Measurements from ENCODE around the gene SPINT1.

The SPINT1 gene, protein sequence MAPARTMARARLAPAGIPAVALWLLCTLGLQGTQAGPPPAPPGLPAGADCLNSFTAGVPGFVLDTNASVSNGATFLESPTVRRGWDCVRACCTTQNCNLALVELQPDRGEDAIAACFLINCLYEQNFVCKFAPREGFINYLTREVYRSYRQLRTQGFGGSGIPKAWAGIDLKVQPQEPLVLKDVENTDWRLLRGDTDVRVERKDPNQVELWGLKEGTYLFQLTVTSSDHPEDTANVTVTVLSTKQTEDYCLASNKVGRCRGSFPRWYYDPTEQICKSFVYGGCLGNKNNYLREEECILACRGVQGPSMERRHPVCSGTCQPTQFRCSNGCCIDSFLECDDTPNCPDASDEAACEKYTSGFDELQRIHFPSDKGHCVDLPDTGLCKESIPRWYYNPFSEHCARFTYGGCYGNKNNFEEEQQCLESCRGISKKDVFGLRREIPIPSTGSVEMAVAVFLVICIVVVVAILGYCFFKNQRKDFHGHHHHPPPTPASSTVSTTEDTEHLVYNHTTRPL

DNA sequence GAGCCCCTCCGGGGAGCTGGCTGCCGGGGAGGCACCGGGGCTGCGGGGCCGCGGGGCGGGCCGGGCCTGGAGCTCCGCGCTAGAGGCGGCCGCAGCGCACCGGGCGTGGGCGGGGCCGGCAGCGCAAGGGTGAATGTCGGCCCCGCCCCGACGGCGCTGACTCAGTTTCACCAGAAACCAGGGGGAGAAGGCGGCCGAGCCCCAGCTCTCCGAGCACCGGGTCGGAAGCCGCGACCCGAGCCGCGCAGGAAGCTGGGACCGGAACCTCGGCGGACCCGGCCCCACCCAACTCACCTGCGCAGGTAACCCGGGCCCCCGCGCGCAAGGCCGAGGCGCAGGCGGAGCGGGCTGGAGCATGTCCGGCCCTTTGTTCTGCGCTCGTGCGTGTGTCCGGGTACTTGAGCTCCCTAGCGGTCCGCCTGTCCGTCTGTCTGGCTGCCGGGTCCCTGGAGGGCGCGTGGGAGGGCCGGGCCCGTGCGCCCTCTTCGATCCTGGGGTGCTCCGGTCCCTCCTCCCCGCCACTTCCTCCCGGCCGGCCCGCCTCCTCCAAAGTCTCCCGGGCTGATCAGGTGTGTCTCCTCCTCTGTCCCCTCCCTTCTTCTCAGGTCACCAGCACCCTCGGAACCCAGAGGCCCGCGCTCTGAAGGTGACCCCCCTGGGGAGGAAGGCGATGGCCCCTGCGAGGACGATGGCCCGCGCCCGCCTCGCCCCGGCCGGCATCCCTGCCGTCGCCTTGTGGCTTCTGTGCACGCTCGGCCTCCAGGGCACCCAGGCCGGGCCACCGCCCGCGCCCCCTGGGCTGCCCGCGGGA, at the start of gene SPINT1:
Gene SPINT1, plus strand, starts transcription at position 164 of the 811 bp plus-strand sequence. Its CDS starts 507 bp downstream, at position 671.
- peak; percentile 33 for DNase-seq (ENCODE audit: low read depth)

DNA sequence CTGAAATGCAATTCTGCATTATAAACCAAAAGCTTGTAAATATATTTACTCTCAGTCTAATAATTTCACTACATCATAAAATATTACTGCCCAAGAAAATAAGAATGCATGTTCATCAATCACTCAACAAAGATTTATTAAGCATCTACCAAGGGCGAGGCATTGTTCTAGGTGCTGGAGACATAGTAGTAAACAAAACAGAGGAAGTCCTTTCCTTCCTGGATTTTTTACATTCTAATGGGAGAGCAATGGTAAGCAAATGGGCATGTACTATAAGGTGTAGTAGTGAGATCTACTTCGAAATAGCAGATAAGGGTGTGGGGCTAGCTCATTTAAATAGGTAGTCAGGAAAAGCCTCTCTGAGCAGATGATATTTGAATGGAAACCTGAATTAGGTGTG, 47.8 kb upstream of the SPINT1 start:
- DNase-seq (ENCODE audit: low read depth): no peak

DNA sequence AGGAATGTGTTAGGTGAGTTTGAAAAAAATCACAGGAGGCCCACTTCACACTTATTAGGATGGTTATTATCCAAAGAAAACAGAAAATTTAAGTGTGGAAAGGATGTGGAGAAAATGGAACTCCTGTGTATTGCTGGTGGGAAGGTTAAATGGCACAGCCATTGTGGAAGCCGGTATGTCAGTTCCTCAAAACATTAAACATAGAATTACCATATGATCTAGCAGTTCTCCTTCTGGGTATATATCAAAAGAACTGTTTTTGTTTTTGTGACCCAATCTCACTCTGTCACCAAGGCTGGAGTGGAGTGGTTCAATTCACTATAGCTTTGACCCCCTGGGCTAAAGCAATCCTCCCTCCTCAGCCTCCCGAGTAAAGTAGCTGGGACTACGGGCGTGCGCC, 47.3 kb upstream of the SPINT1 start:
- no peak for DNase-seq (ENCODE audit: low read depth)

DNA sequence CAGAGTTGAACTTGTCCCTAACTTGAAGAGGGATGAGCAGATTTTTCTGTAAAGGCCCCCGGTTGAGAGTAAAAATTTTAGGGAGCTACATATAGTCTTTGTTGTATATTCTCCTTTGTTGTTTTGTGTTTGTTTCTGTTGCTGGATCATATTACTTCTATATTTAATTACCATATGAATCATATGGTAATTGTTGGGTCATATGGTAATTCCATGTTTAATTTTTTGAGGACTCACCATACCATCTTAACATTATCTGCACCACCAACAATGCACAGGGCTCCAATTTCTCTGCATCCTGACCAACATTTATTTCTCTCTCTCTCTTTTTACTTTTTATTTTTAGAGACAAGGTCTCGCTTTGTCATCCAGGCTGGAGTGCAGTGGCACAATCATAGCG, 44.3 kb upstream of the SPINT1 start:
- no peak for DNase-seq (ENCODE audit: low read depth)

DNA sequence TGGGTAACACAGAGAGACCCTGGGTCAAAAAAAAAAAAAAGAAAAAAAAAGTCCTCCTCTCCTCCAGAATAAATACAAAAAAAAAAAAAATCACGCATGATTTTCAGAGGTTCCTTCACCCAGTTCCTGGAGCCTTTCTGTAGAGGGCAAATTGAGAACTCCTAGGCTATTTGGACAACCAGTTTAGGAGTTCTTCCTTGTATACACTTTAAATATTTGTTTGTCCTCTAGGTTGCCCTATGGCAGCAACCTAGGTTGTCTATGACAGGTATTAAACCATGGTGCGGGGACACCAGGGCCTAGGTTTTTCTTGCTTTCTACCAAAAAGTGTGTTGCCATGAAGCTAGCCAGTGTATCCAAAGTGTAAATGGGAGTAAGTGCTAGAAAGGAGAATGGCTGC, 40.8 kb upstream of the SPINT1 start:
- DNase-seq (ENCODE audit: low read depth): no peak

DNA sequence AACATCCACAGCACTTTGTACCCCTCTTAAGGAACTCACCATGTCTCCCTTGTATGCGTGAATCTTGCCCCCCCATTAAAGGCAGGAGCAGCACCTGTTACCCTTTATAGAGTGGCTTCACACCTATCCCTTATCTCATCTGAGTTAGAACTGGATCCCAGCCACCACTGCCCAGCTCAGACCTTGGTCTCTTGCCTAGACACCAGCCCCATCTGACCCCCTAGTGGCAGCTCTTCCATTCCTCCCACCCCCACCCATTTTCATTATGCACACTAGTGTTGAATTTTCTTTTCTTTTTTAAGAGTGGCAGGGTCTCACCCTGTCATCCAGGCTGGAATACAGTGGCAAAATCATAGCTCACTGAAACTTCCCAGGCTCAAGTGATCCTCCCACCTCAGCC, 40.2 kb upstream of the SPINT1 start:
- no peak for DNase-seq (ENCODE audit: low read depth)

DNA sequence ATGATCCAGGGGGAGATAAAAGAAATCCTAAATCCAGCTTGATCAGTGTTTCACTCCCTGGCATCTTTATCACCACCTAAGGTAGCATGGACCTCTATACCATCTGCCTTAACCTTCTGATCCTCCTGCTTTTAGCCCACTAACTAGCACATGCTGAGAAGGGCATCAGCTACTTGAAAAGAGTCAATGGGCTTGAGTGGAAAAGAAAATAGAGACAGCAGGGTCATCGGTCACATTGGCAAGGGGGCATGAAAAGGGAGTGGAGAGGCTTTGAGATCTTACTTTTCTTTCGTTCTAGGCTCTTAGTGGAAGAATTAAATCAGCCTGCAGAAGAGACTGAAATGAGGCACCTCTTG, 37.2 kb upstream of the SPINT1 start:
- no peak for DNase-seq (ENCODE audit: low read depth)

DNA sequence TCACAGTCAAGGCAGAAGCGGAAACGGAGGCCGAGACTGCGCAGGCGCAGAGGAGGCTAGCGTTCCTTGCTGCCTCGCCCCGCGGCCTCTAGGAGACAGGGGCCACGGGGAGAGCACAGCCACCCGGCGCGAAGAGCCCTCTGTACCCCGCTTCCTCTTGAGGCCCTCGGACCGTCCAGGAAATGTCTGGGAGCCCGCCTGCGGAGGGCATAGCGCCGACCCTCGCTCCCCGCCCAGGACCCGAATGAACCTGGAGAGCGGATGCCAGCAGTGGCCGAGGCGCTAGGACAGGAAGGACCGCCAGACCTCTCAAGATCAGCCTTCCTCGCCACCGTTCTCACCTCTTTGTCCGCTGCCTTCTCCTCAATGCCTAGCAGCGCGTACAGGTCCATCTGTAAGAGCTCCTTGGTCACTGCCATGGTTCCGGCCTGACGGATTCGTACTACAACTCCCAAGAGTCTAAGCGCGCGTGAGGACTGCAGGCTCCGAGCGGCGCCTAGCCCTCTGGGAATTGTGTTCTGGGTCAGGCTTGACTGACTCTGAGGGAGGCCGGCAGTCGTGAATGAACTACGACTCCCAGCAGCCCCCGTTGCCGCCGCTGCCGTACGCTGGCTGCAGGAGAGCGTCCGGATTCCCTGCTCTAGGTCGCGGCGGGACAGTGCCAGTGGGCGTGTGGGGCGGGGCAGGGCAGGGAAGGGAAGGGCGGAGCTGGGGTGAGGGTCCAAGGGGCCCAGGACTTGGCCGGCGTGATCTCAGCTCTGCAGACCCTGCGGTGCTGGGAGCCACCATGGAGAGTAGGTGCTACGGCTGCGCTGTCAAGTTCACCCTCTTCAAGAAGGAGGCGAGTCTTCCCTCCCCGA, 36.6 kb upstream of the SPINT1 start, which contains the start of the genes DNAJC17 and ZFYVE19:
Gene DNAJC17, minus strand, starts transcription at position 446 of the 860 bp plus-strand sequence. Its CDS starts 27 bp downstream, at position 419.
Gene ZFYVE19, plus strand, starts transcription at position 62 of the 860 bp plus-strand sequence. Its CDS starts 501 bp downstream, at position 563.
- DNase-seq (ENCODE audit: low read depth): peak; percentile 94

DNA sequence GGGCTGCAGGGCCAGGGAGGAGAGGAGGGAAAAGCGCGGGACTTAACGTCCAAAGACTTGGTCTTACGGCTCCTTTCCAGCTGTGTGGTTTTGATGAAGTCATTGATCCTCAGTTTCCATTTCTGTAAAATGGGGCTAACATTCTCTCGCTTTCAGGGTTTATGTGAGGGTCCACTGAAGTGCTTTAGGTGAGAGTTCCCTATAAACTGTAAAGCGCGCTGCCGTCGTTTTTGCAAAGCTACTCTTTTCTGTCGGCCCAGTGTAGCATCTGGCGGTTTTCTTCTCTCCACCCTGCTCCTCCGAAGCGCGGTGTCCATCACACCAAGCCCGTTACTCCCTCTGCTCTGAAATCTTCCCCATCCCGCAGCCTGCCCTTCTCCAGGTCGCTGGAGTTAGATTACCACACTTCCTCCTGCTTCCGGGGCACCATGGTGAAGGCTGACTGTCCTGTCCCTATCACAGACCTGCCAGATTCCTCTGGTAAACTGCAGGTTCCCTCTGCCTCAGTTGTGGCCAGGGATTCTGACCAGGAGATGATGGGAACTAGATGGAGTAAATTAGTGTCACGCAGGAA, 35.9 kb upstream of the SPINT1 start:
- no peak for DNase-seq (ENCODE audit: low read depth)

DNA sequence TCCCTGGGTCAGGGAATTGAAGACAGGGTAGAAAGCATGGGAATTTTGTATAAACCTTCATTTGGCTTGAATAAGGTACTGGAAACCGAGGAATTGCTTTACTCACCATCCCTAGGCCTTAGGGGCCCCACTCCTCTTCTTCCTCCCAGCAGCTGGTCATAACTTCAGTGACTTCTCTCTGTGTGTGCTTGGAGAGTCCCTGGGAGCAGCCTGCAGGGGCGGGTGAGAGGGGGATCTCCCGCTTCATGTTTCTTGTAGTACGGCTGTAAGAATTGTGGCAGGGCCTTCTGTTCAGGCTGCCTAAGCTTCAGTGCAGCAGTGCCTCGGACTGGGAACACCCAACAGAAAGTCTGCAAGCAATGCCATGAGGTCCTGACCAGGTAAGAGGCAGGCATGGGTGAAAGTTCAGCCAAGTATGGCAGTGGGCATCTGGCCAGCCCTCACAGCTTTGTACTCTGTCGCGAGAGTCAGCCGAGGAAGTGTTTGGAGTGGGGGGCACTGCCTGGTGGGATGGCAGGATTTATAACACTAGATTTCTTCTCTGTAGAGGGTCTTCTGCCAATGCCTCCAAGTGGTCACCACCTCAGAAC, 34.9 kb upstream of the SPINT1 start:
- no peak for DNase-seq (ENCODE audit: low read depth)

DNA sequence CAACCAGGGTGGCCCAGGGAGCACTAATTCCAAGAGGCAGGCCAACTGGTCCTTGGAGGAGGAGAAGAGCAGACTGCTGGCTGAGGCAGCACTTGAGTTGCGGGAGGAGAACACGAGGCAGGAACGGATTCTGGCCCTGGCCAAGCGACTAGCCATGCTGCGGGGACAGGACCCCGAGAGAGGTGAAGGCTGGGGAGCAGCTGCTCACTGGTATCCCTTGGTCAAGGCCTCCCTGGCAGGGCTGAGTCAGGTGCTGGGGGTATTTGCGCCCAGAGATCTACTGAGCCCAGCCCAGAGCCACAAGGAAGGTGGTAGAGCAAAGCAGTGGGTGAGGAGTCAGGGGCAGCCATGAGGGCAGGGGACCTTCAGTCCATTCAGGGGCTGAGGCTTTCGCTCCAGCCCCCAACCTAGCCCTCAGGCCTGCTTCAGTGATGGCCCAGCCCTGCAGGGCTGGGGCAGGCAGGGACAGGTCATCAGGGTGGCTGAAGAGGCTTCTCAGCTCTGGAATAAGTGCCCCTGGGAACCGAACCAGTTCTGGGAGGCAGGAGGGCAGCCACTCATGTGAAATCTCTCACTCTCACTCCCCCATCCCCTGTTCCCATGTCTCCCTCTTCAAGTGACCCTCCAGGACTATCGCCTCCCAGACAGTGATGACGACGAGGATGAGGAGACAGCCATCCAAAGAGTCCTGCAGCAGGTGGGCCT, 31.0 kb upstream of the SPINT1 start:
- DNase-seq (ENCODE audit: low read depth): no peak

DNA sequence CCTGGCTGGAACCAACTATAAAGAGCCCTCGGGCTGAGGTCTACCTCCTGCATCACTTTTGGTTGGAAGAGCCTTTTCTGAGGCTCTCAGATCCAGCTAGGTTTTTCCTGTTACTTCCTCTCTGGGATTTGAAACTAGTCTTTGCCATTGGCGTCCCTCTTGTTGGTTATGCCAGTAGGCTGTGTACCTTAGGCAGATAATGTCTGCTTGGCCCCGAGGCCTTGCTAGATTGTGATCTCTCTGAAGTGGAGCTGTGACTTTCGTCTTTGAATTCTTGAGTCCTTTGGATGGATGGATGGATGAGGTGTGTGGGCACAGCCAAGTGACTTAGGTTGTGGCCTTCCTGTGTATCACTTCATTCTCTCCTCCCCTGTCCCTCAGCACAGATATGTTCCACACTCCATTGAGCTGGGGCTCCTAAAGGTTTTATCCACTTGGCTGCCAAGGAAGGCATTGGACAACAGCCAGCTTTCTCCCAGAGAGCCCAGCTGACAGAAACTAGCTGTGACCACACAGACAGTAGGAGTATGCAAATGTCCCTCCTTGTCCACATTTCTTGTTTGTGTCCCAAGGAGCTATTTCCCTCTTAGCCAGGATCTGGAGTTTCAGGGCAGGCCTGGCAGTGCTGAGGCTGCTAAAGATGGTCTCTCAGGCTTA, 28.7 kb upstream of the SPINT1 start:
- DNase-seq (ENCODE audit: low read depth): no peak

DNA sequence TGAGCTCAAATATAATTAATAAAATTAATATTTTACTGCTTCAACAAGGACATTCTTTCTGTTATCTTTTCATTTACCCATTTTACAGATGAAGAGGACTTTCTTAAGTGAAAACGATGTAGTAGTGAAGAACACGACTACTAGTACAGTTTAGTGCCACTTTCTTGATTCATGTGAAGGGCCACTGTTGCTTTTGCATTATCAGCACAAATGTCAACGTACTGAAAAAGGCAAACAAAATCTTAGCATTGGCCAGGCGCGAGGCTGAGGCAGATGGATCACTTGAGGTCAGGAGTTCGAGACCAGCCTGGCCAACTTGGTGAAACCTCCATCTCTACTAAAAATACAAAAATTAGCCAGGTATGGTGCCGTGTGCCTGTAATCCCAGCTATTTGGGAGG, 24.8 kb upstream of the SPINT1 start:
- DNase-seq (ENCODE audit: low read depth): no peak

DNA sequence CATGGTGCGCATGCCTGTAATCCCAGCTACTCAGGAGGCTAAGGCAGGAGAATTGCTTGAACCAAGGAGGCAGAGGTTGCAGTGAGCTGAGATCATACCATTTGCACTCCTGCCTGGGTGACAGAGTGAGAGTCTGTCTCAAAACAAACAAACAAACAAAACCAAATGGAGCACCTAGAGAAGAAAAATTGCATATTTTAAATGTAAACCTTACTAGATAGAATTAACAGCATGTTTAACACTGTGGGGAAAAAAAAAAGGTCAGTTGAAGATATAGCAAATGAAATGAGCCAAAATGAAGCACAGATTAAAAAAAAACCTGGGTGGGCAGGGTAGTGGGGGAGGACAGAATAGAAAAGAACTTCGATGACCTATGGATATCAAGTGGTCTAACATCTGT, 22.7 kb upstream of the SPINT1 start:
- DNase-seq (ENCODE audit: low read depth): no peak

DNA sequence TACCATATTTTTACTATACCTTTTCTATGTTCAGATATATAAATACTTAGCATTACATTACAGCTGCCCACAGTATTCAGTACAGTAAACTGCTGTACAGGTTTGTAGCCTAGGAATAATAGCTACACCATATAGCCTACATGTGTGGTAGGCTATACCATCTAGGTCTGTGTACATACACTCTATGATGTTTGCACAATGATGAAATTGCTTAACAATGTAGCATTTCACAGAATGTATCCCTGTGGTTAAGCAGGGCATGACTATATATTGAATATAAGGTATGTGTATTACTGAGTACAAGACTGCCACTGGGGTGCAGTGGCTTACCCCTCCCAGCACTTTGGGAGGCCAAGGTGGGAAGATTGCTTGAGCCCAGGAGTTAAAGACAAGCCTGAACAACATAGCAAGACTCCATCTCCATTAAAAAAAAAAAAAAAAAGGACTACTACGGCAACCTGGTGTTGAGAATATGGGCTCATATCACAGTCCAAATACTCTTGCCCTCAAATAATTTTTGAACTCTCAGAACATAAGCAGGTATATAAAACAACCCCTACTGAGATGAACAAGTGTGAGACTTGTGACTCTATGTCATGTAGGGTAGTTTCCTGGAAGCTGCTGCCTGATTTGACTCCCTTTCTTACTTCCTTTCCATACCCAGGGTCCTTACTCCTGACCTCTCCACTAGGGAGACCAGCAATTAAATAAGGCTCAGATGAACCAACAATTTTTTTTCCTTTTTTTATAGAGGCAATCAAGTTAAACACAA, 20.1 kb upstream of the SPINT1 start:
- DNase-seq (ENCODE audit: low read depth): no peak

DNA sequence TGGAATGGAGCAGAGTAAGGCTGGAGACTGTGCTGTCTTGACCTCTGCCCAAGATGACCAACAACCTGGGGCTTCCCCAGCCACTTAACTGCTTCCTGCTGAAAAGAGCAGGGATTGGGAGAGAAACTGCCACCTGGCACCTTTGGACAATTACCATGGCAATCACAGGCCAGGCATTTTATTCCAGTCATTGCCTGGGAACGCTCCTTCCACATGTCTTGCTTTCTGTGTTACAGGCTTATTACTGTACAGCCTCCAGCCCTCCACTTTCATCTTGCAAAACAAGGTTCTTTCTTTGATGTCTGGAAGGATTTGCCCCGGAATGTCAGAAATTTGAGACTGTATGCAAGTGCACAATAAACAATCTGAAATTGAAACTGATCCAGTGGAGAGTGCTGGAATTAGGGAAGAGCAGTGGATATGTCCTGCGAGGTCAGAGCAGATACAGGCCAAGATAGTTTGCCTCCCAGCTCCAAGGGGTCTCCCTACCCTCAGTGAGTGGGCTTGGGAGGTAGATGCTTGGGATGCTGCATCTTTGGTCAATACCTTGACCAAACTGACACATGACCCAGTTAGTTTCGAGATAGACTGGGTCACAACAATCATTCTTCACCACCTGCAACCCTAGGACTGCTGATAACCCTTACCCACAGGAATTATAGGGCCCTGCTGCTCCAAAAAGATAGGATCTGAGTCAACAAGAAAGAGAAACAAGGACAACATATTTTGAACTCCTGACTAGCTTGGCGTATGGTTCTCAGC, 18.0 kb upstream of the SPINT1 start:
- DNase-seq (ENCODE audit: low read depth): no peak

DNA sequence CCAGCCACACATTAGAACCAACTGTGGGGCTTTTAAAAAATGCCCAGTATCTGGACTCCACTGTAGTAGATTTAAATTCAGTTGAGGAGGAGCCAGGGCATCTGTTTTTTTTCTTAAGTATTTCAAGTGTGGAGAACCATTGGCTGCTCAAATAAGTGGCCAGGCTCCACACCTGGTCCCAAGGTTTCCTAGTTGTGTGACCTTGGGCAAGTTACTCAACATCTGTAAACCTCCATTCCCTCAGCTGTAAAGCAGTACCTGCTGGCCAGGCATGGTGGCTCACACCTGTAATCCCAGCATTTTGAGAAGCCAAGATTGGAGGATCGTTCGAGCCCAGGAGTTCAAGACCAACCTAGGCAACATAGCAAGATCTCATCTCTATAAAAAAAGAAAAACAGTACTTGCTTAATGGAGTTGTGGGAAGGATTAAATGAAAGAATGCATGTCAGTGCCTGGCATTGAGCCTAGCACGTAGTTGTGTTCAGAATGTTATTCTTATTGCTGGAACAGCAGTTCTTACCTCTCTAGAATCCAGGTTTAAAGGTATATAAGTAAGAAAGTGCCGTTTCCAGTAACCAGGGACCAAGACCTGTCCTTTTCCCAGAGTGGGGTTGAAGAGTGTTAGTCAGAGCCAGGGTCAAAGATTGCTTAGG, 17.3 kb upstream of the SPINT1 start:
- no peak for DNase-seq (ENCODE audit: low read depth)

DNA sequence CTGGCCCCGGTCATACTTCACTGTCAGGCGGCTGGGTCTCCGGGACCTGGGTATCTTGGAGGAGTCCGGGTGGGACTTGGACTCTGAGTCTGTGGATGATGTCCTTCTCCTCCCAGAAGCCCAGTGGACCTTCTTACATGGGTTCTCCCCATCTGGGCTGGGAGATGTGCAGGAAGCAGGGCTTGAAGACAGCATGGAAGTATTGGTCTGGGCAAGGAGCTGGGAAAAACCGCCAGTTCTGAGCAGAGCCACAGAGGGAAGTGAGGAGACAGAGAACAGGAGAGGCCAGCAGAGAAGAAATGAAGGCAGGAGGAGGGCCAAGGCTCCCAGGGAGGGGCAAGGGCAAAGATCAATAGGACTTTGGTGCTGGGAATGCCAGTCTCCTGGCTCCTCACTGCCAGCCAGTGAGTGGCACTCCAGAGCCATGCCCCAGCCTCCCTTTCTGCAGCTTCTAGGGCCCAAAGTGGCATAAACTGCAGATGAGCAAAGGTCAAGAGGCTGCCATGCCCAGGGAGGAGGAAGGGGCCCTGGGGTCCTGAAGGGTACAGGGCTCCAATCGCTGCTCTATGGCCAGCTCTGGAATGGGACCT, 15.3 kb upstream of the SPINT1 start, which contains the start of gene PPP1R14D:
Gene PPP1R14D, minus strand, starts transcription at position 262 of the 590 bp plus-strand sequence. Its CDS starts 67 bp downstream, at position 195.
- no peak for DNase-seq (ENCODE audit: low read depth)
